SHP77 (cell line): Measurements from ENCODE around the gene KRT34.

Experiments
- DNase-seq, 2 experiments: peaks; one replicate each; lab custom pipeline; 2025; lab: John Stamatoyannopoulos, UW

Gene KRT34

DNA sequence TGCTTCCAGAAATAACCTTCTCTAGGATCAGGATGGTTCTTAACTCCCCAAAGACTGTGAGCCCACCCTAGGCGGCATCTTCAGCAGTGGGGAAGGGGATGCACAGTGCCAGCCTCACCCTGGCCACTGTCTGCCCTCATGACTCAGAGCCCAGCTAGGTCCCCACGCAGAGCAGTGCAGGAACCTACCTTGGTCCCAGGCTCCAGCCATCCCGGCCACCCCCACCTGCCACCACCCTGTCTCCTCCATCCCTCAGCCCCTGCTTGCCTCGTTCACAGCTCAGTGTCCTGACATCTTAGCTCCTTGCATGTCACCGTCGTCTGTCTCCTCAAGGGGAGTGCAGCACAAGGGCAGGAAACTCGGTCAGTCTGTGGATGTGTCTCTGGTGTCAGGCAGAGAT is 50.5 kb downstream of the KRT34 start:
- DNase-seq = no peak

DNA sequence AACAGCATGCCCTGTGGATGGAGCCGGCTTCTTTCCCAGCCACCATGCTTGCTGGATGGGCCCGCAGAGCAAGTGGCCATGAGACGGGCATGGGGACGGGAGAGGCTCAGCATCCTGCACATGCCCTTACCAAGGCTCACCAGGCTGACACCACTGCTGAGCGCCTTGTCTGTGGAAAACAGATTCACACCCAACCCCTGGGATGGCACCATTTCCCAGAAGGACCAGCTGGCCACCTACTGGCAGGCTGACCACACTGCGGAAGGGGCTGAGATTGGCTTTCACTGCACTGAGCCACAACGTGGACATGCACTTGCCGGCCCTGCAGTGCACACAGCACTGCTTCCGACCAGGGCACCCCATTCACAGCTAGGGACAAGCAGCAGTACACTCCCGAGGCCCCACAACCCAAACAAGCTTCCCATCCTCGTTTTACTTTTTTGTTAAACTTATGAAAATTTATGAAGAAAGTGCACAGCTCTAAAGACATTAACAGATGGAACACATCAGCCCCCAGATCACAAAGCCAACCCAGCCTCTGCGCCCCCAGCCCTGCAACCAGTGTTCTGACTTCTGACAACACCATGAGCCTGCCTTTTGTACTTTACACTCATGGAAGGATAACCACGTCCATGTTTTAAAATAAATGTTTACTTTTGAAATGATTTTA is 52.7 kb downstream of the KRT34 start:
- peak; percentile 31 to 45 for DNase-seq

DNA sequence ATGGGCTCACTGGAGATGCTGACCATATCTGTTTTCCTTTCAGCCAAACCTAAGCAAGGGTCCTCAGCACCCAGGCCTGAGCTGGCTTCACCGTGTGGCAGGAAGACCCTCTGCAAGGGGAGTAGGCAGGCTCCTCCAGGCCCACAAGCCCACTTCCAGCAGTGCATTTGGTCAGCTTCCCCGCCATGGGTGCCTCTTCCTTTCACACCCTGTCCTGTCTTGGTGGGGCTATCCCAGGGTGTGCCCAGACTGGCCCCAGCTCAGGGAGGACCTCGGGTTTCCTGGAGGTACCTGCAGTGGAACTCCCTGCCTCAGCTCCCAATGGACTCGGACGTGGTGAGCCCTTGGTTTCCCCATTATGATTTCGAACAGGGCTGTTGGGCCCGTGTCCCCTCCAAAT is 53.9 kb downstream of the KRT34 start:
- no peak for DNase-seq
